Measurements from ENCODE around the gene FCN1. TPM values are rescaled to one million over a fixed set of nuclear protein-coding genes. Genes with fewer than 3 reads are reported as not detected.

FCN1 gene
- total and polyA plus RNA-seq, 2 of the 8 experiments (the other 6 are each of a cell fraction or from before 2014, with no cell fraction given) = not detected

- POLR2A ChIA-PET (ENCODE audit: partially characterized antibody) = no interaction called here
- no peak overlapping the region for H3K18ac ChIP-seq (ENCODE audit: extremely low read depth, low read length)
- no peak overlapping the region for H2AK5ac ChIP-seq (ENCODE audit: low read depth, low read length)
- no peaks in the 10 kb centered on the region for H3K36me3 ChIP-seq (ENCODE audit: control insufficient read depth in 2 of 4, insufficient read depth in 4 of 4, low read length in 3 of 4)
- H3K79me1 ChIP-seq (ENCODE audit: low read depth, low read length) = no peaks in the 10 kb centered on the region
- CTCF ChIA-PET (ENCODE audit: partially characterized antibody) = no interaction called here
- H3K9ac ChIP-seq (replicated peaks in 1 of 4; ENCODE audit: extremely low read depth in 1 of 4, low read depth in 3 of 4, low read length in 3 of 4) = no peak overlapping the region
- no peak overlapping the region for H2BK15ac ChIP-seq (ENCODE audit: low read length)
- no peak overlapping the region for H3K4me2 ChIP-seq (ENCODE audit: insufficient read depth in 1 of 2, low read depth in 2 of 2, low read length in 2 of 2)
- H3K27me3 ChIP-seq (replicated peaks in 1 of 4; ENCODE audit: control insufficient read depth in 3 of 4, extremely low read depth in 1 of 4, insufficient read depth in 3 of 4, low read length in 3 of 4) = no peaks in the 10 kb centered on the region
- WGBS, 2 experiments (ENCODE audit: extremely low coverage in 1 of 2, insufficient coverage in 1 of 2, insufficient read length in 1 of 2, insufficient replicate concordance in 2 of 2, low coverage in 1 of 2, low lambda C conversion rate in 2 of 2, missing lambda C conversion rate in 1 of 2) = 89% methylated on average over 24 of the region's 24 CpGs; no CpG with 5 or more reads in 1 of the 2 experiments
- no peak overlapping the region for H4K5ac ChIP-seq (ENCODE audit: insufficient read length, low read depth, low read length)
- no peak overlapping the region for H2BK120ac ChIP-seq (replicated peaks; ENCODE audit: low read depth, low read length)
- no peak overlapping the region for H3K56ac ChIP-seq (replicated peaks; ENCODE audit: insufficient read length, low read depth, low read length)
- DNase-seq (ENCODE audit: low read depth in 1 of 2, low spot score in 2 of 2) (no peak), FAIRE-seq (no peak)
- H2BK5ac ChIP-seq (ENCODE audit: low read depth, low read length) = no peak overlapping the region
- H2AFZ ChIP-seq (ENCODE audit: low read length) = no peak overlapping the region
- H3K23me2 ChIP-seq (ENCODE audit: low read depth, low read length) = no peaks in the 10 kb centered on the region
- no peak overlapping the region for H3K4ac ChIP-seq (replicated peaks; ENCODE audit: insufficient read length, low read depth, low read length)
- H3K27ac ChIP-seq (ENCODE audit: low read depth, low read length) = no peak overlapping the region
- H2BK12ac ChIP-seq (ENCODE audit: low read depth, low read length) = no peak overlapping the region
- no peaks in the 10 kb centered on the region for H3K4me1 ChIP-seq (replicated peaks in 1 of 4; ENCODE audit: control insufficient read depth in 3 of 4, insufficient read depth in 4 of 4, low read length in 3 of 4)
- H2BK20ac ChIP-seq (ENCODE audit: low read length) = no peak overlapping the region
- no peak overlapping the region for H3K23ac ChIP-seq (ENCODE audit: insufficient read length)
- no peak overlapping the region for H3K14ac ChIP-seq (ENCODE audit: insufficient read length)
- H4K20me1 ChIP-seq (replicated peaks in 1 of 2; ENCODE audit: control insufficient read depth in 1 of 2, insufficient read depth in 2 of 2, low read length in 2 of 2) = no peaks in the 10 kb centered on the region
- no peaks in the 10 kb centered on the region; a peak in 1 of 4 replicates for H3K9me3 ChIP-seq (ENCODE audit: insufficient read depth in 2 of 2, low read depth in 1 of 2, low read length in 1 of 2)
- no peaks in the 10 kb centered on the region for H3K79me2 ChIP-seq (ENCODE audit: control insufficient read depth in 1 of 2, insufficient read depth in 2 of 2, low read length in 2 of 2)
- no peak overlapping the region for H3K4me3 ChIP-seq (ENCODE audit: extremely low read depth in 1 of 4, insufficient read depth in 2 of 4, low read depth in 3 of 4, low read length in 4 of 4)
- H4K8ac ChIP-seq (ENCODE audit: extremely low read depth, insufficient read depth, low read length) = no peak overlapping the region
- no peak overlapping the region for H4K91ac ChIP-seq (replicated peaks; ENCODE audit: insufficient read length, low read length)
- no peak for TF ChIP-seq KDM5A (IDR thresholded peaks at IDR 0.05; ENCODE audit: low read length)
- no peak for TF ChIP-seq CHD1 (IDR thresholded peaks at IDR 0.05; ENCODE audit: low read depth, low read length)
- no peak for TF ChIP-seq TAF7 (optimal IDR thresholded peaks at IDR 0.05; ENCODE audit: borderline replicate concordance, low read depth, low read length)
- TF ChIP-seq FOSL1 (IDR thresholded peaks at IDR 0.05; ENCODE audit: insufficient read depth, low read depth, low read length) = no peak
- TF ChIP-seq TBP (IDR thresholded peaks at IDR 0.05; ENCODE audit: low read depth, low read length) = no peak
- no peak for TF ChIP-seq CEBPB (IDR thresholded peaks at IDR 0.05; ENCODE audit: low read depth, low read length)
- no peak for TF ChIP-seq NRF1 (IDR thresholded peaks at IDR 0.05; ENCODE audit: low read depth, low read length)
- TF ChIP-seq CBX8 (IDR thresholded peaks at IDR 0.05; ENCODE audit: borderline replicate concordance, low read depth, low read length) = no peak
- no peak for TF ChIP-seq JUND (IDR thresholded peaks at IDR 0.05; ENCODE audit: low read length)
- TF ChIP-seq RAD21 (IDR thresholded peaks at IDR 0.05 in 1 of 2, conservative IDR thresholded peaks at IDR 0.05 in 1 of 2; ENCODE audit: low read depth in 2 of 2, low read length in 2 of 2) = no peak
- no peak for TF ChIP-seq POLR2A (IDR thresholded peaks at IDR 0.05; ENCODE audit: control extremely low read depth in 1 of 2, low read depth in 2 of 2, low read length in 2 of 2)
- TF ChIP-seq SAP30 (IDR thresholded peaks at IDR 0.05; ENCODE audit: insufficient read depth, insufficient replicate concordance, low read length) = no peak
- no peak for TF ChIP-seq HDAC6 (IDR thresholded peaks at IDR 0.05; ENCODE audit: low read depth, low read length)
- no peak for TF ChIP-seq HDAC2 (IDR thresholded peaks at IDR 0.05; ENCODE audit: borderline replicate concordance in 1 of 2, low read depth in 2 of 2, low read length in 2 of 2)
Measured at GRCh38 chr9:134872482-134873231, 45.1 kb downstream of the FCN1 start.

All from H1 (cell line).